Nephron progenitor cell (in vitro differentiated cells): ENCODE results near the gene MAGEA9B.
A peak's percentile ranks its signal among the peaks of the same experiment; 100 is the strongest.
"Not testable (repeated sequence)": the region's sequence is repeated elsewhere in the genome, so short reads cannot be mapped to it uniquely, and the experiment has no call there.

ENCODE experiments used
- DNase-seq: peaks from one replicate; pipeline ENCODE4 v3.0.0; 2021
- H3K27ac Mint-ChIP-seq: 2 replicates; pipeline ENCODE4 v1.8.0; 2021; ENCODE audit warnings: mild to moderate bottlenecking, moderate library complexity, mixed read lengths
- H3K27me3 Mint-ChIP-seq: 2 replicates; pipeline ENCODE4 v1.8.0; 2021; ENCODE audit warnings: mild to moderate bottlenecking, low read depth, mixed read lengths; ENCODE audit not compliant: poor library complexity
- H3K36me3 Mint-ChIP-seq: 2 replicates; pipeline ENCODE4 v1.8.0; 2021; ENCODE audit warnings: low read depth, mixed read lengths
- H3K4me1 Mint-ChIP-seq: 2 replicates; pipeline ENCODE4 v1.8.0; 2021; ENCODE audit warnings: mixed read lengths
- H3K4me3 Mint-ChIP-seq: 2 replicates; pipeline ENCODE4 v1.8.0; 2021; ENCODE audit warnings: mild to moderate bottlenecking, moderate library complexity, mixed read lengths
- H3K9me3 Mint-ChIP-seq: 2 replicates; pipeline ENCODE4 v1.8.0; 2021; ENCODE audit warnings: mild to moderate bottlenecking, moderate library complexity, mixed read lengths
- CTCF ChIP-seq: fragments of 200-600 bp; sonication (generic); IDR thresholded peaks from 2 replicates; pipeline ENCODE4 v1.5.0; 2021; ENCODE audit warnings: antibody characterized with exemption

Gene MAGEA9B

GRCh38 chrX:149628280-149628679, 41.0 kb upstream of the MAGEA9B start:
- H3K27ac Mint-ChIP-seq = no peak overlapping the region
- H3K36me3 Mint-ChIP-seq = no peaks in the 10 kb centered on the region
- peaks cover 33% of the 10 kb centered on the region for H3K4me1 Mint-ChIP-seq
- no peak for TF ChIP-seq CTCF
- no peaks in the 10 kb centered on the region for H3K27me3 Mint-ChIP-seq
- no peak for DNase-seq
- no peak overlapping the region for H3K4me3 Mint-ChIP-seq
- H3K9me3 Mint-ChIP-seq = peaks cover 26% of the 10 kb centered on the region

- DNase-seq, H3K36me3 Mint-ChIP-seq, H3K4me3 Mint-ChIP-seq, H3K27me3 Mint-ChIP-seq: not testable (repeated sequence)
- Mint-ChIP-seq H3K9me3 (peaks cover 18% of the 10 kb centered on the region), H3K27ac (peak overlapping the region; percentile 38), H3K4me1 (peaks cover 33% of the 10 kb centered on the region)
These were observed 39.6 kb upstream of the MAGEA9B start for GRCh38 chrX:149626829-149627228.

- not testable (repeated sequence) for H3K27me3 Mint-ChIP-seq, DNase-seq, H3K36me3 Mint-ChIP-seq, H3K4me3 Mint-ChIP-seq, H3K27ac Mint-ChIP-seq, H3K4me1 Mint-ChIP-seq
- peaks cover 20% of the 10 kb centered on the region for H3K9me3 Mint-ChIP-seq
These were observed 32.4 kb upstream of the MAGEA9B start for GRCh38 chrX:149619662-149620061.

GRCh38 chrX:149618871-149619270, 31.6 kb upstream of the MAGEA9B start:
- no peak for TF ChIP-seq CTCF
- DNase-seq = no peak
- Mint-ChIP-seq H3K4me3 (no peak overlapping the region), H3K9me3 (peaks cover 28% of the 10 kb centered on the region), H3K4me1 (no peaks in the 10 kb centered on the region), H3K27ac (no peak overlapping the region), H3K27me3 (no peaks in the 10 kb centered on the region), H3K36me3 (peaks cover 13% of the 10 kb centered on the region)

GRCh38 chrX:149611623-149612175, 24.4 kb upstream of the MAGEA9B start:
- no peak for DNase-seq
- H3K27me3 Mint-ChIP-seq = no peaks in the 10 kb centered on the region
- no peaks in the 10 kb centered on the region for H3K4me1 Mint-ChIP-seq
- no peak overlapping the region for H3K4me3 Mint-ChIP-seq
- no peak for TF ChIP-seq CTCF
- H3K36me3 Mint-ChIP-seq = peaks cover 20% of the 10 kb centered on the region
- peaks cover 55% of the 10 kb centered on the region for H3K9me3 Mint-ChIP-seq
- H3K27ac Mint-ChIP-seq = no peak overlapping the region

GRCh38 chrX:149610511-149610910, 23.3 kb upstream of the MAGEA9B start:
- Mint-ChIP-seq H3K27me3 (no peaks in the 10 kb centered on the region), H3K9me3 (peaks cover 56% of the 10 kb centered on the region), H3K4me3 (no peak overlapping the region), H3K36me3 (peaks cover 24% of the 10 kb centered on the region), H3K27ac (no peak overlapping the region), H3K4me1 (no peaks in the 10 kb centered on the region)
- DNase-seq = no peak
- no peak for TF ChIP-seq CTCF

GRCh38 chrX:149607699-149608098, 20.4 kb upstream of the MAGEA9B start:
- Mint-ChIP-seq H3K27ac (no peak overlapping the region), H3K36me3 (peaks cover 13% of the 10 kb centered on the region), H3K4me3 (no peak overlapping the region), H3K9me3 (peaks cover 47% of the 10 kb centered on the region), H3K27me3 (no peaks in the 10 kb centered on the region), H3K4me1 (no peaks in the 10 kb centered on the region)
- DNase-seq = no peak
- TF ChIP-seq CTCF = no peak

- H3K27ac Mint-ChIP-seq, H3K4me1 Mint-ChIP-seq, DNase-seq, H3K27me3 Mint-ChIP-seq, H3K4me3 Mint-ChIP-seq: not testable (repeated sequence)
- Mint-ChIP-seq H3K9me3 (peaks cover 48% of the 10 kb centered on the region), H3K36me3 (peaks cover 20% of the 10 kb centered on the region)
These were observed 18.1 kb upstream of the MAGEA9B start for GRCh38 chrX:149605248-149605885.

GRCh38 chrX:149598603-149599002, 11.3 kb upstream of the MAGEA9B start:
- not testable (repeated sequence) for H3K4me1 Mint-ChIP-seq, H3K4me3 Mint-ChIP-seq, H3K27ac Mint-ChIP-seq, H3K36me3 Mint-ChIP-seq, H3K27me3 Mint-ChIP-seq
- peaks cover 14% of the 10 kb centered on the region for H3K9me3 Mint-ChIP-seq
- peak; percentile 5 for DNase-seq

GRCh38 chrX:149595943-149596342, 8.7 kb upstream of the MAGEA9B start:
- not testable (repeated sequence) for H3K9me3 Mint-ChIP-seq, H3K4me3 Mint-ChIP-seq, H3K4me1 Mint-ChIP-seq, H3K27me3 Mint-ChIP-seq, H3K36me3 Mint-ChIP-seq, DNase-seq, H3K27ac Mint-ChIP-seq
